Measurements from ENCODE around the gene CCDC157. TPM values are rescaled to one million over a fixed set of nuclear protein-coding genes. Genes with fewer than 3 reads are reported as not detected.

Gene CCDC157
- total RNA-seq, 1 experiment from 2014 or later: 1.1 TPM

GRCh38 chr22:30424534-30425326 is 67.9 kb downstream of the CCDC157 start:
- TF ChIP-seq CTCF (IDR thresholded peaks at IDR 0.05; ENCODE audit: unreplicated experiment): peak; percentile 10
- peaks cover 44% of the 10 kb centered on the region for H3K36me3 Mint-ChIP-seq (ENCODE audit: insufficient read depth, unreplicated experiment)

GRCh38 chr22:30425327-30425615 is 68.5 kb downstream of the CCDC157 start:
- Mint-ChIP-seq H3K36me3 (ENCODE audit: insufficient read depth, unreplicated experiment) (peaks cover 39% of the 10 kb centered on the region), H3K4me3 (ENCODE audit: unreplicated experiment) (peak overlapping the region; percentile 90), H3K27ac (ENCODE audit: low read depth, unreplicated experiment) (peak overlapping the region; percentile 77), H3K9me3 (ENCODE audit: unreplicated experiment) (no peaks in the 10 kb centered on the region), H3K27me3 (ENCODE audit: insufficient read depth, unreplicated experiment) (no peaks in the 10 kb centered on the region), H3K4me1 (ENCODE audit: insufficient read depth, unreplicated experiment) (peaks cover 42% of the 10 kb centered on the region)
- ChIA-PET POLR2A (interaction anchor here (1.4 to 14.3 kb wide), 8 partner anchors 16 to 544 kb away, joined by 4 to 532 read pairs (median 15); partner anchors contain the start of genes CASTOR1, CCDC157, MORC2 and RNF215), CTCF (interaction anchor here (0.6 to 8.4 kb wide), 8 partner anchors 12 to 197 kb away, joined by 3 to 83 read pairs (median 6); partner anchors contain the start of gene SEC14L2)
- BruUV-seq (replicated peaks): no TSS peak
- TF ChIP-seq CTCF (IDR thresholded peaks at IDR 0.05; ENCODE audit: unreplicated experiment): no peak
- DNase-seq (ENCODE audit: unreplicated experiment): no peak
- intact Hi-C loops (cut with micrococcal nuclease): loop anchor here (5.0 kb wide), 1 partner anchor 218 kb away; no protein-coding TSS in a partner anchor

More at GRCh38 chr22:30424534-30425326, 67.9 kb downstream of the CCDC157 start:
- no peaks in the 10 kb centered on the region for H3K9me3 Mint-ChIP-seq (ENCODE audit: unreplicated experiment)
- peak overlapping the region; percentile 97 for H3K27ac Mint-ChIP-seq (ENCODE audit: low read depth, unreplicated experiment)
- intact Hi-C loops (cut with micrococcal nuclease): loop anchor here (5.0 kb wide), 1 partner anchor 217 kb away; no protein-coding TSS in a partner anchor
- no peaks in the 10 kb centered on the region for H3K27me3 Mint-ChIP-seq (ENCODE audit: insufficient read depth, unreplicated experiment)
- peak overlapping the region; percentile 90 for H3K4me3 Mint-ChIP-seq (ENCODE audit: unreplicated experiment)
- POLR2A ChIA-PET: interaction anchor here (0.5 to 14.3 kb wide), 14 partner anchors 8 to 544 kb away, joined by 3 to 532 read pairs (median 6); partner anchors contain the start of genes CASTOR1, CCDC157, MORC2 and PES1
- DNase-seq (ENCODE audit: unreplicated experiment): peak; percentile 67
- BruUV-seq (replicated peaks): TSS peak; percentile 7
- H3K4me1 Mint-ChIP-seq (ENCODE audit: insufficient read depth, unreplicated experiment): peaks cover 44% of the 10 kb centered on the region
- CTCF ChIA-PET: interaction anchor here (0.6 to 8.4 kb wide), 15 partner anchors 12 to 331 kb away, joined by 3 to 83 read pairs (median 4); partner anchors contain the start of gene SEC14L2

- peaks cover 33% of the 10 kb centered on the region for H3K36me3 Mint-ChIP-seq (ENCODE audit: insufficient read depth, unreplicated experiment)
- peak within 1 kb of the TSS; percentile 90 for H3K4me3 Mint-ChIP-seq (ENCODE audit: unreplicated experiment)
- peak within 1 kb of the TSS; percentile 97 for H3K27ac Mint-ChIP-seq (ENCODE audit: low read depth, unreplicated experiment)
- CTCF ChIA-PET: interaction anchor here (0.6 to 8.4 kb wide), 13 partner anchors 13 to 821 kb away, joined by 3 to 83 read pairs (median 3); partner anchors contain the start of gene SEC14L2
- H3K27me3 Mint-ChIP-seq (ENCODE audit: insufficient read depth, unreplicated experiment): no peaks in the 10 kb centered on the region
- intact Hi-C loops (cut with micrococcal nuclease): loop anchor here (1.0 to 5.0 kb wide), 4 partner anchors 29 to 219 kb away; partner anchors contain the start of genes CASTOR1 and SEC14L2
- no TSS peak for BruUV-seq (replicated peaks)
- POLR2A ChIA-PET: interaction anchor here (0.5 to 14.3 kb wide), 13 partner anchors 8 to 305 kb away, joined by 3 to 532 read pairs (median 5); partner anchors contain the start of genes CASTOR1, CCDC157, PES1 and RNF215
- H3K9me3 Mint-ChIP-seq (ENCODE audit: unreplicated experiment): no peaks in the 10 kb centered on the region
- no peak for TF ChIP-seq CTCF (IDR thresholded peaks at IDR 0.05; ENCODE audit: unreplicated experiment)
- H3K4me1 Mint-ChIP-seq (ENCODE audit: insufficient read depth, unreplicated experiment): peaks cover 37% of the 10 kb centered on the region
- DNase-seq (ENCODE audit: unreplicated experiment): peak; percentile 69
These were observed 69.0 kb downstream of the CCDC157 start, which contains the start of gene MTFP1 for GRCh38 chr22:30425616-30426387. MTFP1 (plus strand) TSS chr22:30425768; CDS start chr22:30425880, 112 bp downstream.

Other genes starting within 250 kb of the CCDC157 start
- 9.5 and 19.3 TPM in 2 replicates for gene LIF, start 110.2 kb upstream of the CCDC157 start, total RNA-seq (2022)
- gene OSM, start 90.2 kb upstream of the CCDC157 start, total RNA-seq (2022): not detected in 2 replicates
- gene CASTOR1, start 67.5 kb upstream of the CCDC157 start, total RNA-seq (2022): 1.2 and 4.8 TPM in 2 replicates
- 11.1 and 13.1 TPM in 2 replicates for gene TBC1D10A, start 30.1 kb upstream of the CCDC157 start, total RNA-seq (2022)
- gene SF3A1, start 113 bp upstream of the CCDC157 start, total RNA-seq (2022): 167 and 193 TPM in 2 replicates
- gene RNF215, start 30.4 kb downstream of the CCDC157 start, total RNA-seq (2022): 18.4 and 19.6 TPM in 2 replicates
- 20.0 and 29.1 TPM in 2 replicates for gene SEC14L2, start 40.0 kb downstream of the CCDC157 start, total RNA-seq (2022)
- 23.2 and 31.6 TPM in 2 replicates for gene MTFP1, start 68.8 kb downstream of the CCDC157 start, total RNA-seq (2022)
- not detected in 2 replicates for gene SEC14L3, start 115.0 kb downstream of the CCDC157 start, total RNA-seq (2022)
- gene SEC14L4, start 148.7 kb downstream of the CCDC157 start, total RNA-seq (2022): not detected in 2 replicates
- gene SEC14L6, start 189.7 kb downstream of the CCDC157 start, total RNA-seq (2022): not detected in 2 replicates
- not detected in 2 replicates for gene GAL3ST1, start 217.7 kb downstream of the CCDC157 start, total RNA-seq (2022)
- 114 and 145 TPM in 2 replicates for gene PES1, start 234.9 kb downstream of the CCDC157 start, total RNA-seq (2022)